Endothelial cell (in vitro differentiated cells): ENCODE data around the gene DNAH6. TPM values are rescaled to one million over a fixed set of nuclear protein-coding genes. Genes with fewer than 3 reads are reported as not detected.
A peak's percentile ranks its signal among the peaks of the same experiment; 100 is the strongest.

ENCODE experiments used
- DNase-seq: peaks from one replicate; pipeline ENCODE4 v3.0.0; 2021; ENCODE audit warnings: low spot score
- H3K27ac Mint-ChIP-seq: one replicate; pipeline ENCODE4 v1.8.0; 2021; ENCODE audit warnings: mixed read lengths, inconsistent platforms; ENCODE audit not compliant: unreplicated experiment
- H3K27me3 Mint-ChIP-seq: one replicate; pipeline ENCODE4 v1.8.0; 2021; ENCODE audit warnings: mild to moderate bottlenecking, moderate library complexity, mixed read lengths, inconsistent platforms; ENCODE audit not compliant: unreplicated experiment
- H3K36me3 Mint-ChIP-seq: one replicate; pipeline ENCODE4 v1.8.0; 2021; ENCODE audit warnings: mild to moderate bottlenecking, low read depth, mixed read lengths, inconsistent platforms; ENCODE audit not compliant: unreplicated experiment
- H3K4me1 Mint-ChIP-seq: one replicate; pipeline ENCODE4 v1.8.0; 2021; ENCODE audit warnings: mild to moderate bottlenecking, mixed read lengths, inconsistent platforms; ENCODE audit not compliant: unreplicated experiment
- H3K4me3 Mint-ChIP-seq: one replicate; pipeline ENCODE4 v1.8.0; 2021; ENCODE audit warnings: mild to moderate bottlenecking, mixed read lengths, inconsistent platforms; ENCODE audit not compliant: unreplicated experiment
- H3K9me3 Mint-ChIP-seq: one replicate; pipeline ENCODE4 v1.8.0; 2021; ENCODE audit warnings: mixed read lengths, inconsistent platforms; ENCODE audit not compliant: unreplicated experiment
- total RNA-seq: library from RNA; stranded (reverse); fragmentation: NEBNext Ultra II Directional; extraction: Animal tissue kit (Norgen Biotek cat#: 25700); gene quantifications from one replicate; pipeline ENCODE4 v1.2.1, GENCODE V29; 2021; ENCODE audit not compliant: unreplicated experiment
- TF ChIP-seq, protein P1 (sequence below): fragments of 200-600 bp; sonication (generic); IDR thresholded peaks from one replicate; pipeline ENCODE4 v1.5.0; 2021; ENCODE audit warnings: antibody characterized with exemption; ENCODE audit not compliant: unreplicated experiment

DNAH6 gene
- total RNA-seq, 1 donor from 2014 or later = 7.8 TPM

DNA sequence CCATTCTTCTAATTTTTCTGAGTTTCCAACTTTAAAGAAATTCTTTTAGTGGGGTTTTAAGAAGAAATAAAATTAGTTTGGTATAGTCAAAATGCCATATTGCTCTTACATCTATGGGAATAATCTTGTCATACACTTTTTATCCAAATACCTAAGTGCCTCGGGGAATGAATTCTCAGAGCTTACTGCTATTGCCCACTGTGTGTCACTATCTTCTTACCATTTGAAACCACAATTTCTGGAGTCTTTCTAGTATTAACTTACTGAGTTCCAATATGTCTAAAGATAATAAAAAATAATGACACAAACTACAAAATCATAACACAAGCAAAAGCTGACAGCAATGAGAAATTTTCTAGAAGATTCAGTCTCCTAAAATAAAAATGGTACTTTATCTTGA lies 23.7 kb upstream of the DNAH6 start:
- TF ChIP-seq, protein P1, sequence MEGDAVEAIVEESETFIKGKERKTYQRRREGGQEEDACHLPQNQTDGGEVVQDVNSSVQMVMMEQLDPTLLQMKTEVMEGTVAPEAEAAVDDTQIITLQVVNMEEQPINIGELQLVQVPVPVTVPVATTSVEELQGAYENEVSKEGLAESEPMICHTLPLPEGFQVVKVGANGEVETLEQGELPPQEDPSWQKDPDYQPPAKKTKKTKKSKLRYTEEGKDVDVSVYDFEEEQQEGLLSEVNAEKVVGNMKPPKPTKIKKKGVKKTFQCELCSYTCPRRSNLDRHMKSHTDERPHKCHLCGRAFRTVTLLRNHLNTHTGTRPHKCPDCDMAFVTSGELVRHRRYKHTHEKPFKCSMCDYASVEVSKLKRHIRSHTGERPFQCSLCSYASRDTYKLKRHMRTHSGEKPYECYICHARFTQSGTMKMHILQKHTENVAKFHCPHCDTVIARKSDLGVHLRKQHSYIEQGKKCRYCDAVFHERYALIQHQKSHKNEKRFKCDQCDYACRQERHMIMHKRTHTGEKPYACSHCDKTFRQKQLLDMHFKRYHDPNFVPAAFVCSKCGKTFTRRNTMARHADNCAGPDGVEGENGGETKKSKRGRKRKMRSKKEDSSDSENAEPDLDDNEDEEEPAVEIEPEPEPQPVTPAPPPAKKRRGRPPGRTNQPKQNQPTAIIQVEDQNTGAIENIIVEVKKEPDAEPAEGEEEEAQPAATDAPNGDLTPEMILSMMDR = no peak
- peaks cover 5% of the 10 kb centered on the region for H3K4me1 Mint-ChIP-seq
- no peaks in the 10 kb centered on the region for H3K36me3 Mint-ChIP-seq
- DNase-seq = no peak
- H3K27me3 Mint-ChIP-seq = no peaks in the 10 kb centered on the region
- H3K4me3 Mint-ChIP-seq = no peak overlapping the region
- no peak overlapping the region for H3K27ac Mint-ChIP-seq
- H3K9me3 Mint-ChIP-seq = no peaks in the 10 kb centered on the region

GRCh38 chr2:84493514-84493913 lies 22.8 kb upstream of the DNAH6 start:
- no peaks in the 10 kb centered on the region for H3K36me3 Mint-ChIP-seq
- H3K27me3 Mint-ChIP-seq = no peaks in the 10 kb centered on the region
- no peak overlapping the region for H3K4me3 Mint-ChIP-seq
- H3K4me1 Mint-ChIP-seq = peaks cover 5% of the 10 kb centered on the region
- TF ChIP-seq, protein P1 = no peak
- no peaks in the 10 kb centered on the region for H3K9me3 Mint-ChIP-seq
- no peak overlapping the region for H3K27ac Mint-ChIP-seq
- DNase-seq = no peak

- no peaks in the 10 kb centered on the region for H3K27me3 Mint-ChIP-seq
- DNase-seq = no peak
These were observed 22.2 kb upstream of the DNAH6 start for GRCh38 chr2:84494070-84494469.

DNA sequence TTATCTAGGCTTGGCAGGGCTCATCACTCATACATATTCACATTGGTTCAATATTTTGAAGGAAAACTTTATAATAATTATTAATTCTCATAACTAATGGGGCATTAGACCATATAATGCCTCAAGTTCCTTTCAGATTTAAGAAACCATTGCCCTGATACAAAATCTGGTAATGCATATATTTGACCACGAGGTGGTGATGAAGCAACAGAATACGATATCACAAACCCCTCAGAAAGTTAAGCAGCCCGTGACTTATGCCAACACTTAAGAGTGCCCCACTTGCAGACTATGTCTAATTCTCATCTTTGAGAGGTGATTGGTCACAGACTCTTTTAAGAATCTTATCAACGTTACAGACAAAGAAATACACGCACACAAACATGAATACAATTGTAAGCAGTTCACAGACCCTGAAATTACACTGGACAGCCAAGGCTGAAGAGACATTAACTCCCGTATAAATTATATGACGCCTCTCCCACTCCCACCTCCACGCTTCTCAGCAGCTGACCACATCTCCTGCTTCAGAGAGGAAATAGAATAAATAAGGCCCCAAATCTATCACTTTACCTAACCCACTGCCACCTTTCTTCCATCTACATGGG lies 20.7 kb upstream of the DNAH6 start:
- no peak overlapping the region for H3K27ac Mint-ChIP-seq
- no peaks in the 10 kb centered on the region for H3K27me3 Mint-ChIP-seq
- no peaks in the 10 kb centered on the region for H3K9me3 Mint-ChIP-seq
- no peak overlapping the region for H3K4me3 Mint-ChIP-seq
- H3K36me3 Mint-ChIP-seq = no peaks in the 10 kb centered on the region
- DNase-seq = peak; percentile 23
- H3K4me1 Mint-ChIP-seq = peaks cover 5% of the 10 kb centered on the region
- TF ChIP-seq, protein P1 = peak; percentile 84

More at GRCh38 chr2:84494070-84494469, 22.2 kb upstream of the DNAH6 start:
- TF ChIP-seq, protein P1 = no peak
- Mint-ChIP-seq H3K27ac (no peak overlapping the region), H3K4me1 (peaks cover 5% of the 10 kb centered on the region), H3K36me3 (no peaks in the 10 kb centered on the region), H3K9me3 (no peaks in the 10 kb centered on the region), H3K4me3 (no peak overlapping the region)

DNA sequence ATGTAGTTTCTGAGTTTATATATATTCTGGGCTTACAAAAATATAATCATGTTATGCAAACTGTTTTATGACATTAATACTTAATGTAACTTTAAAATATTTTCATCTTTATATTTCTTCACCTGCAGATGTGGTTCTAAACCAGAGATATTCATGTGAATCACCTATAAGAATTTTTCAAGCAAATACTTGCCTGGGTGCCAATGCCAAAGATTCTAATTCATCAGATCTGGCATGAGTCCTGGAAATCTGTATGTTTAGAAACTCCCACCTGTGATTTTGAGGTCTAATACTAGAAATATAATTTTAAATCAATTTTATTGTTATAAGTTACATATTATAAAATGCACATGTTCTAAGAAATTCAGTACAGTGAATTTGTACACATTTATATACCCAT lies 19.9 kb upstream of the DNAH6 start:
- Mint-ChIP-seq H3K4me3 (no peak overlapping the region), H3K27me3 (no peaks in the 10 kb centered on the region), H3K36me3 (no peaks in the 10 kb centered on the region), H3K27ac (no peak overlapping the region), H3K4me1 (peaks cover 5% of the 10 kb centered on the region), H3K9me3 (no peaks in the 10 kb centered on the region)
- TF ChIP-seq, protein P1 = no peak
- no peak for DNase-seq
